ENCODE results near the gene CYP2U1.
A peak's percentile ranks its signal among the peaks of the same experiment; 100 is the strongest.

The CYP2U1 gene

GRCh38 chr4:107987916-107988762 lies 56.8 kb downstream of the CYP2U1 start:
- no peak for DNase-seq

DNA sequence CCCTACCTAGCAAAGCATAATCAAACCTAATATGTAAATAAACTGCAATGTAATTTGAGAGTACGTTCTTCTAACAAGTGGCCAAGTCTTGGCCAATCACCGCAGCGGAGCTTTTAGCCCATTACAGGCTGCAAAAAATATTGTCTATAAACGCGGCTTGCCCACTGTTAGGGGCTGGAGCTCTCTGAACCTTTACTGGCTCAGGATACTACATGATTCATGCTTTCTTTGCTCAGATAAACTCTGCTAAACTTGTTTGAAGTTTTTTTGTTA lies 57.4 kb downstream of the CYP2U1 start:
- no peak for DNase-seq

DNA sequence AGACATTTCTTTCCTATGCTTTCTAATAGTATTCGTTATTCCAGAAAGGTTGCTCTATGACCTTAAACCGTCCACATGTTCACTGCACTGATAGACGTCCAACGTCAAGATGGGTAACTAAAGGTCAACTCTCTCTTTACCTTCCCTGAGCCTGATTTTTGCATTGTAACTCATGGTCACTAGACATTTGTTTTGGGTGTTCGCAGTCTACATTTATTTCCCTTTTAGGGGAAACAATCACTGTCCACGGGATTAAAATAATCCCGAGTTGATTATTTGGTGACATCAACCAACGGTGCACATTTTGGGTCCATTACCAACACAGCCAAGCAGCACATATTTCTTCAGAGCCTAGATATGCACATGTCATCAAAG lies 57.8 kb downstream of the CYP2U1 start:
- DNase-seq = no peak

- DNase-seq = peak; percentile 27
These were observed 58.4 kb downstream of the CYP2U1 start, which contains the start of gene HADH for GRCh38 chr4:107989537-107990386. HADH (plus strand) TSS chr4:107989889; CDS start chr4:107989933, 44 bp downstream.

DNA sequence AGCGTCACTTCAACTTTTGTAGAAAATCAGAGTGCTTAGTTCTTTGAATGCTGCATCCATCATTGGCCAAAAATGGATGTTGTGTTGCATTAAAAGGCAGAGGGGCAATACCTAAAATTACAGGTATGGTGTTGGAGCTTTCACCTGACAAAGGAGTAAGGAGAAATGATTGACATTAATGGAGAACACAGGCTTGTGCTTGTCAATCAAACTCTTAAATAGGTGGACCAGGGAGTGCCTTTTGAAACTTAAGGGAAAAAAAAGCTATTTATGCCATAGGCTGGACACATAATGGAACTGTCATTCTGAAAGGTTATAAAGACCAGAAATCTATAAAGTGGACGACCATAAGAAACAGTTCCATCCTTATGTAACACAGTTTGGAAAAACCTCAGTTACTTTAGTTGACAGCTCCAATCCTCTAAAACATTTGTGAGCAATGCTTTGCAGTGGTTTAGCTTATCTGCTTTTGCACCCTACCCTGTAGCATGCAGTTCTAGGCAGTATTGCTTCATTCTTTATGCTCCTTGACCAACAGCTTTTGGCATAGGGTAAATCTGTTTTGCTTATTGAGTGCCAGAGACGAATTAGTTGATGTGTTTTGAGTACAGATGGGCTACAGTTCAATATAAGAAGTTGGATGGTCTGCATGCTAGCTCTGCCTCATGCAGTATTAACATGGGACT lies 60.7 kb downstream of the CYP2U1 start:
- DNase-seq = no peak

DNA sequence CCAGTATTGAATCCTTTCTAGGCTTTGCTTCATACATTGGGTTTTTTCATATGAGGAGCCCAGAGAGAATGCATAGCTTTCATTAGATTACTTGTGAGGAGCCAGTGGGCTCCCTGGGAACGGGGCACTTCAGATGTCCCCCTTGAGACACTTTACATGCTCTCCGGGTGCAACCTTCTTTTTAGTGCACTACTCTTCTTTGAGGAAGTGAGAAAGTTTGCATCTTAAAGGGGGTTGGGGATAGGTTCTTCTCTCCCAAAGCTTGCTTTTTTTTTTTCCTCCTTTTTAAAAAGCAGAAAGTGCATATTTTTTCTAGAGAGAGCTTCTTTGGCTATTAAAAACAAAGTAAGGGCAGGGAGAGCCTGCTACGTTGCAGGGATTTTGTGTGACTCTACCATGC lies 62.6 kb downstream of the CYP2U1 start:
- no peak for DNase-seq

- DNase-seq = no peak
These were observed 63.5 kb downstream of the CYP2U1 start for GRCh38 chr4:107994894-107995293.

DNA sequence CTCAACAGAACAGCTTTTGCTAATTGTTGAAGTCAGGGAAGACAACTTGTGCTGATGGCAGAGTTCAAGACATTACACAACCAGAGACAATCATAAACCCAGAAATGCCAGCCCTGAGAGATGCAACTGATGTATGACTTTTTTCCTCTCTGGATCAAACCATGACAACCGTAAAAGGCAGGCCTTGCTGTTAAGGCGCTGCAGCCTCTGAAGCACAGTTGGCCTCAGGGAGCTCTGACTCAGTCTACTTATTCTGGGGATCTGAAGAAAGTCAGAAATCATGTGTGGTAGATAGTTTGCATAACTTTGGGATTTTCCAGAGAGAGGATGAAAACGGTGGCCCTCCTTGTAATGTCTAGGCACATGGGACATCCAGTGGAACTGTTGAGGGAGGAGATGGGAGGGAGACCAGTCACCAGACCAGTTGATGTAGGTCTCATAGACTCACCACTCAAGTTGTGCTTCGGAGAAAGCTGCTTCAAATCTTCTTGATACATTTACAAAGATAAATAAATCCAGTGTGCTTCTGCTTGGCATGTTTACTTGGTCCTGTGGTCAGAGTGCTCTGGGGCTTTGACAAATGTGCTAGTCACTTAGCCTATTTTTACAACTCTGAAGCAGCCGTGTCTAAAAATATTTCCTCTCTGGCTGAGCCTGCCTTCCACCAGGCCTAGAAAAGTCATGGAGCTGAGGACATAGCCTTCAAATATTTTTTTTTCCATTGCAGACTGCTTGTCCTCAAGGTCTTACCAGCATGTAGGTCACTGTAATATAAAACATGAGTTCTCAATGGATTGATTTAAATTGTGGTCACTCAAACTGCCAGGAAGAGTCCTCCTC lies 65.8 kb downstream of the CYP2U1 start:
- no peak for DNase-seq

DNA sequence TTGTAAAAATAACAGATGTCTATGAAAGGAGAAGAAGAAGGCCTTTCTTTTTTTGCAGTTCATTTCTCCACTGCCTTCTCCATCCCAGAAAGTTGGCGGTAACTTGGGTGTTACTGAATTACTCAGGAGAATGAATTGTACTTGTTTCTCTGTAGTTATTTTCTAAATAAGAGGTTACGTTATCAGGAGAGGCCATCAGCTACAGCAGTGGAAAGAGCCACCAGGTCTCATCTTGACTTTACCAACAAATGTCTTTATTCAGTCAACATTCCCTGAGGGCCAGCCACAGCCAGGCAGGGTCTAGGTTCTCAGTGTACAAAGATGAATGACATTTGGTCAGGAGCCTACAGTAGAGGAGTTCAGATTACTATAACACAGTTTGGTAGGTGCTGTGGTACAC lies 66.4 kb downstream of the CYP2U1 start:
- DNase-seq = no peak

GRCh38 chr4:107999932-108000539 lies 68.7 kb downstream of the CYP2U1 start:
- DNase-seq = no peak

DNA sequence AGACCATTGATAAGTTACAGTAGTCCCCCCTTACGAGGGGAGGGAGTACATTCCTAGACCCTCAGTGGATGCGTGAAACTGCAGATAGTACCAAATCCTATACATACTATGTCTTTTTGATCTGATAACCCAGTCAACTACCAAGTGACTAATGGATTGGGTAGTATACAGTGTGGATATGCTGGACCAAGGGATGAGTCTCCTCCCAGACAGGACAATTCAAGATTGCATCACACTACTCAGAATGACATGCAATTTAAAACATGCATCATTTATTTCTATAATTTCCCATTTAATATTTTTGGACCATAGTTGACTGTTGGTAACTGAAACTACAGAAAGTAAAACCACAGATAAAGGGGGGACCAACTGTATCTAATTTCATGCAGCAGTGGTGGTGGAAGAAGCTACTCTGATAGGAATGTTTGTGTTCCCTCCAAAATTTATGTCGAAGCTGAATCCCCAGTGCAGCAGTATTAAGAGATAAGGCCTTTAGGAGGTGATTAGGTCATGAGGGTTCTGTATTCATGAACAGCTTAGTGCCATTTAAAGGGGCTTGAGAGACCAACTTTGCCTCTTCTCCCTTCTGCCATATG lies 70.3 kb downstream of the CYP2U1 start:
- DNase-seq = no peak

All from GOT3 (cell line).